Panc1 (cell line): Measurements from ENCODE around the gene TPCN1. TPM values are rescaled to one million over a fixed set of nuclear protein-coding genes. Genes with fewer than 3 reads are reported as not detected.

Source experiments
- ATAC-seq: fragments of 200-7000 bp; cut with Tn5 transposase; 2 replicates; pipeline ENCODE4 v1.9.1; 2020; ENCODE audit warnings: mild to moderate bottlenecking, moderate library complexity
- BruUV-seq: library from RNA; stranded (reverse); fragments of 400-500 nt; replicated peaks from 2 replicates; lab custom pipeline; 2021; lab: Mats Ljungman, UMichigan
- CTCF ChIA-PET: fragments of 300-600 bp; sonication (Branson Sonifier 250); formaldehyde crosslinking; loops from one replicate; lab custom pipeline; 2022; ENCODE audit warnings: antibody characterized with exemption; lab: Charles Lee
- POLR2A ChIA-PET: fragments of 300-600 bp; sonication (Branson Sonifier 250); formaldehyde crosslinking; loops from one replicate; lab custom pipeline; 2022; ENCODE audit warnings: antibody characterized with exemption; lab: Charles Lee
- DNase-seq: peaks from one replicate; pipeline ENCODE4 v3.0.0-alpha.2; 2010; ENCODE audit warnings: low read depth, low spot score
- H3K27ac ChIP-seq: 2 replicates; pipeline ENCODE4 v1.5.1; 2011; ENCODE audit warnings: mild to moderate bottlenecking, low read length, inconsistent platforms
- H3K27me3 ChIP-seq: fragments of 200-500 bp; sonication (Bioruptor generic); 2 replicates; pipeline ENCODE4 v1.6.0; 2014; ENCODE audit warnings: low read length, inconsistent platforms; ENCODE audit not compliant: control insufficient read depth, insufficient read depth
- H3K36me3 ChIP-seq: fragments of 200-500 bp; sonication (Bioruptor generic); 2 replicates; pipeline ENCODE4 v1.5.1; 2014; ENCODE audit warnings: inconsistent platforms, mild to moderate bottlenecking, low read length, moderate library complexity; ENCODE audit not compliant: control insufficient read depth, insufficient read depth
- H3K4me1 ChIP-seq: 2 replicates; pipeline ENCODE4 v1.5.1; 2011; ENCODE audit warnings: inconsistent platforms, mild to moderate bottlenecking, low read length, moderate library complexity; ENCODE audit not compliant: control insufficient read depth, insufficient read depth
- H3K4me3 ChIP-seq, 2 experiments: 2 replicates each; pipeline ENCODE4 v1.5.1; 2011 to 2012; ENCODE audit warnings: low read depth in 2 of 2, low read length in 2 of 2, mild to moderate bottlenecking in 2 of 2, inconsistent platforms in 1 of 2, moderate library complexity in 1 of 2
- H3K9me3 ChIP-seq: fragments of 200-500 bp; sonication (Bioruptor generic); 2 replicates; pipeline ENCODE4 v1.5.1; 2014; ENCODE audit warnings: low read depth, mild to moderate bottlenecking, inconsistent platforms, low read length, moderate library complexity; ENCODE audit not compliant: control insufficient read depth, insufficient read depth
- POLR2AphosphoS5 ChIP-seq: IDR thresholded peaks from 2 replicates; pipeline ENCODE4 v1.6.1; 2012; ENCODE audit warnings: mild to moderate bottlenecking, low read depth, low read length, moderate library complexity
- SIN3A ChIP-seq: IDR thresholded peaks from 2 replicates; pipeline ENCODE4 v1.6.1; 2012; ENCODE audit warnings: low read depth, mild to moderate bottlenecking, low read length, moderate library complexity, borderline replicate concordance; ENCODE audit not compliant: insufficient read depth
- TCF7L2 ChIP-seq: IDR thresholded peaks from 2 replicates; pipeline ENCODE4 v1.6.1; 2011; ENCODE audit warnings: mild to moderate bottlenecking, low read depth, low read length, inconsistent platforms
- in situ Hi-C: cut with HindIII; loops from 2 replicates; pipeline ENCODE4 v1.10.0; 2016; ENCODE audit warnings: low sequenced_read_pairs, low pct_unique_long_range_greater_than_20kb
- intact Hi-C: fragments of 100-400 bp; cut with micrococcal nuclease; formaldehyde crosslinking; loops from one replicate; pipeline ENCODE4 v1.10.0; 2022; ENCODE audit not compliant: unreplicated experiment
- total RNA-seq: library from RNA; stranded (reverse); gene quantifications from one replicate; pipeline ENCODE4 v1.2.1, GENCODE V29; 2021; ENCODE audit not compliant: unreplicated experiment
- TF ChIP-seq, protein P1 (sequence below), 2 experiments: IDR thresholded peaks; 2 replicates each; pipeline ENCODE4 v1.6.1; 2011 to 2012; ENCODE audit warnings: low read depth in 2 of 2, control low read depth in 1 of 2, low read length in 1 of 2, mild to moderate bottlenecking in 1 of 2, moderate library complexity in 1 of 2; ENCODE audit not compliant: insufficient read depth in 1 of 2
- TF ChIP-seq, protein P2 (sequence below): fragments of 450-650 bp; IDR thresholded peaks from 2 replicates; pipeline ENCODE4 v1.5.1; 2017; ENCODE audit warnings: mild to moderate bottlenecking

Gene TPCN1
- total RNA-seq, 1 experiment from 2014 or later, result 75.2 TPM

DNA sequence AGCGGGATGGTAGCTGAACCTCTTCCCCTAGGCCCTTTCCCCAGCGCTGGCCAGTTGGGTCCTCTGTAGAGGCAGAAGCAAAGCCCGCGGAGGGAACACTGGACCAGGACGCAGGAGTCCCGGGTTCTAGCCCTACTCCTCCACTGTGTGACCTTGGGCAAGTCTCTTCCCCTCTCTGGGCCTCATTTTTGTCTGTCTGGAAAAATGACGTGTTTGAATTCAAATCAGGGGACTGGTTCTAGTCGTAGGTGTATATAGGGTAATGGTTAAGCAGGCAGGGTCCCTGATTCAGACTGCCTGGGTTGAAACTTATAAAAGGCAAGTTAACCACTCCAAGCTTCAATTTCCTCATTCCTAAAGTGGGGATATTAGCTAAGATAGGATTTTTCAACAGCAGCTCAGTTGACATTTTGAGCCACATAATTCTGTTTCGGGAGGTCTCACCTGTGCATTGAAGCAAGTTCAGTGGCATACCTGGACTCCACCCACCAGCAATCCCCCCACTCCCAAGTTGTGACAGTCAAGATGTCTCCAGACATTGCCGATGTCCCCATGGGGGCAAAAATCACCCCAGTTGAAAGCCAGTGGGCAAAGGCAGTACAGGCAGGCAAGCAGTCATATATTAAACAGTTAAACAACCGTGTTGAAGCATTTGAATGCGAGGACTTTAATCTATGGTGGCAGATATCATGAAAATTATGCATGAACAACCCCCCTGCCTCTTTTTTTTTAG is 899 bp downstream of the TPCN1 start:
- Histone ChIP-seq H3K36me3 (no peaks in the 10 kb centered on the region), H3K4me1 (peaks cover 24% of the 10 kb centered on the region), H3K9me3 (no peaks in the 10 kb centered on the region), H3K27me3 (no peaks in the 10 kb centered on the region), H3K27ac (peak overlapping the region; percentile 93), H3K4me3 (peak overlapping the region; percentile 80 to 81)
- no peak; the same call in 1 of the 2 replicates for ATAC-seq
- ChIA-PET POLR2A (interaction anchor here (0.5 to 1.7 kb wide), 6 partner anchors 10 to 74 kb away, joined by 3 to 12 read pairs (median 5); no protein-coding TSS in a partner anchor), CTCF (interaction anchor here (0.6 kb wide), 2 partner anchors 15 to 198 kb away, joined by 3 read pairs; no protein-coding TSS in a partner anchor)
- TF ChIP-seq SIN3A (no peak), POLR2AphosphoS5 (0 out of 2 replicates have a peak, but pooled peaks have one; percentile 16), TCF7L2 (no peak)
- TF ChIP-seq, protein P1, sequence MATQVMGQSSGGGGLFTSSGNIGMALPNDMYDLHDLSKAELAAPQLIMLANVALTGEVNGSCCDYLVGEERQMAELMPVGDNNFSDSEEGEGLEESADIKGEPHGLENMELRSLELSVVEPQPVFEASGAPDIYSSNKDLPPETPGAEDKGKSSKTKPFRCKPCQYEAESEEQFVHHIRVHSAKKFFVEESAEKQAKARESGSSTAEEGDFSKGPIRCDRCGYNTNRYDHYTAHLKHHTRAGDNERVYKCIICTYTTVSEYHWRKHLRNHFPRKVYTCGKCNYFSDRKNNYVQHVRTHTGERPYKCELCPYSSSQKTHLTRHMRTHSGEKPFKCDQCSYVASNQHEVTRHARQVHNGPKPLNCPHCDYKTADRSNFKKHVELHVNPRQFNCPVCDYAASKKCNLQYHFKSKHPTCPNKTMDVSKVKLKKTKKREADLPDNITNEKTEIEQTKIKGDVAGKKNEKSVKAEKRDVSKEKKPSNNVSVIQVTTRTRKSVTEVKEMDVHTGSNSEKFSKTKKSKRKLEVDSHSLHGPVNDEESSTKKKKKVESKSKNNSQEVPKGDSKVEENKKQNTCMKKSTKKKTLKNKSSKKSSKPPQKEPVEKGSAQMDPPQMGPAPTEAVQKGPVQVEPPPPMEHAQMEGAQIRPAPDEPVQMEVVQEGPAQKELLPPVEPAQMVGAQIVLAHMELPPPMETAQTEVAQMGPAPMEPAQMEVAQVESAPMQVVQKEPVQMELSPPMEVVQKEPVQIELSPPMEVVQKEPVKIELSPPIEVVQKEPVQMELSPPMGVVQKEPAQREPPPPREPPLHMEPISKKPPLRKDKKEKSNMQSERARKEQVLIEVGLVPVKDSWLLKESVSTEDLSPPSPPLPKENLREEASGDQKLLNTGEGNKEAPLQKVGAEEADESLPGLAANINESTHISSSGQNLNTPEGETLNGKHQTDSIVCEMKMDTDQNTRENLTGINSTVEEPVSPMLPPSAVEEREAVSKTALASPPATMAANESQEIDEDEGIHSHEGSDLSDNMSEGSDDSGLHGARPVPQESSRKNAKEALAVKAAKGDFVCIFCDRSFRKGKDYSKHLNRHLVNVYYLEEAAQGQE (IDR thresholded peaks at IDR 0.05; ENCODE audit: insufficient read depth in 1 of 2, low read depth in 2 of 2, low read length in 1 of 2), result no peak
- BruUV-seq, result no TSS peak
- no peak for DNase-seq
- in situ Hi-C loops (no loop called here), intact Hi-C loops (no loop called here)

DNA sequence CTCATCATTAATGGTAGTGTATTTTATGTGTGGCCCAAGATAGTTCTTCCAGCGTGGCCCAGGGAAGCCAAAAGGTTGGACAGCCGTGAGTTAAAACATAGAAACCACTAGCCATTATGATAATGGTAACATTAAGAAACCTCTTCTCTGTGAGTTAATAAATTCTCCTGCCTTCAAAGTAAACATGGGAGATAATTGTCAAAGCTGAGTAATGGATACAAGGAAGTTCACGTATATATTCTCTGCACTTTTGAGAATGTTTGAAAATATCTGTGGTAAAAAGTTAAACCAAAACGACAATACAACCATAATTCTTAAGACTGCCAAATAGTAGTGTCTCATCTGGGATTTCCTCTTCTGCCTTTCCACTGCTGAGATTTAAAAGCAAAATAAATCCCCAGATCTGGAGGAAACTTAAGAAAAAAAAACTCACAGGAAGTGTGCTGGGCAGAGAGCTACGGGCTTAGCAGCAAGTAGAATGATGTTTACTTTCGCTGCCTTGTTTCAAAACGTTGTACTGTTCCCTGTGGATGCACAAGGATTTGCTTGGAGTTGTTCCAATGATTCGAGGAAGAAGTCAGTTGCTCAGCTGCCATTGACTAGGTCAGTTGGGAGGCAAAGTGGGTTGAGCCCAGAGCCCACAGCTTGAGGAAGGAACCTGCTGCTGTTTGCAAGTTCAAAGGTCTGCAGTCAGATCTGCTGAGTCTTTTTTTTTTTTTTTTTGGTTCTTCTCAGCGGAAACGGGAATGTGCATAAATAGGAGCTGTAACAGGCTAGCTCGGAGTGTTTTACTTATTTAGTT is 1.7 kb downstream of the TPCN1 start:
- ChIA-PET POLR2A (interaction anchor here (0.5 to 1.7 kb wide), 11 partner anchors 13 to 736 kb away, joined by 3 to 14 read pairs (median 4); partner anchors contain the start of genes DDX54 and RITA1), CTCF (interaction anchor here (0.6 to 0.7 kb wide), 6 partner anchors 13 to 198 kb away, joined by 3 to 7 read pairs (median 4); no protein-coding TSS in a partner anchor)
- intact Hi-C loops (no loop called here), in situ Hi-C loops (no loop called here)
- no peaks in the 10 kb centered on the region for H3K27me3 ChIP-seq
- H3K27ac ChIP-seq, result peak overlapping the region; percentile 93
- H3K36me3 ChIP-seq, result no peaks in the 10 kb centered on the region
- TF ChIP-seq SIN3A (no peak), POLR2AphosphoS5 (no peak; the same call in 1 of the 2 replicates), TCF7L2 (no peak)
- TF ChIP-seq, protein P1 (IDR thresholded peaks at IDR 0.05; ENCODE audit: insufficient read depth in 1 of 2, low read depth in 2 of 2, low read length in 1 of 2), result no peak
- TF ChIP-seq, protein P2, sequence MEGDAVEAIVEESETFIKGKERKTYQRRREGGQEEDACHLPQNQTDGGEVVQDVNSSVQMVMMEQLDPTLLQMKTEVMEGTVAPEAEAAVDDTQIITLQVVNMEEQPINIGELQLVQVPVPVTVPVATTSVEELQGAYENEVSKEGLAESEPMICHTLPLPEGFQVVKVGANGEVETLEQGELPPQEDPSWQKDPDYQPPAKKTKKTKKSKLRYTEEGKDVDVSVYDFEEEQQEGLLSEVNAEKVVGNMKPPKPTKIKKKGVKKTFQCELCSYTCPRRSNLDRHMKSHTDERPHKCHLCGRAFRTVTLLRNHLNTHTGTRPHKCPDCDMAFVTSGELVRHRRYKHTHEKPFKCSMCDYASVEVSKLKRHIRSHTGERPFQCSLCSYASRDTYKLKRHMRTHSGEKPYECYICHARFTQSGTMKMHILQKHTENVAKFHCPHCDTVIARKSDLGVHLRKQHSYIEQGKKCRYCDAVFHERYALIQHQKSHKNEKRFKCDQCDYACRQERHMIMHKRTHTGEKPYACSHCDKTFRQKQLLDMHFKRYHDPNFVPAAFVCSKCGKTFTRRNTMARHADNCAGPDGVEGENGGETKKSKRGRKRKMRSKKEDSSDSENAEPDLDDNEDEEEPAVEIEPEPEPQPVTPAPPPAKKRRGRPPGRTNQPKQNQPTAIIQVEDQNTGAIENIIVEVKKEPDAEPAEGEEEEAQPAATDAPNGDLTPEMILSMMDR, result no peak
- BruUV-seq, result TSS peak; percentile 83
- ATAC-seq (0 out of 2 replicates have a peak, but pooled peaks have one; percentile 0), DNase-seq (no peak)
- H3K4me1 ChIP-seq, result peaks cover 24% of the 10 kb centered on the region
- H3K4me3 ChIP-seq, result peak overlapping the region; percentile 80 to 81
- no peaks in the 10 kb centered on the region for H3K9me3 ChIP-seq
